HepG2 (cell line): ENCODE results near the gene APC2. TPM values are rescaled to one million over a fixed set of nuclear protein-coding genes. Genes with fewer than 3 reads are reported as not detected.

Experiments used
- FLYWCH1 ChIP-seq: sonication (generic); formaldehyde crosslinking; IDR thresholded peaks from 2 replicates; pipeline ENCODE4 v1.8.1; 2023; ENCODE audit warnings: mild to moderate bottlenecking, missing genetic modification reagents
- GATAD1 ChIP-seq: IDR thresholded peaks from 2 replicates; pipeline ENCODE4 v1.6.1; 2016; ENCODE audit warnings: missing genetic modification reagents, missing compliant biosample characterization
- PATZ1 ChIP-seq: sonication (generic); formaldehyde crosslinking; IDR thresholded peaks from 2 replicates; pipeline ENCODE4 v1.4.0; 2020; ENCODE audit warnings: missing genetic modification reagents
- STAG1 ChIP-seq: sonication (generic); formaldehyde crosslinking; IDR thresholded peaks from 2 replicates; pipeline ENCODE4 v1.4.0; 2020; ENCODE audit warnings: missing genetic modification reagents
- ZFP90 ChIP-seq: sonication (generic); formaldehyde crosslinking; IDR thresholded peaks from 2 replicates; pipeline ENCODE4 v1.8.0; 2022; ENCODE audit warnings: missing genetic modification reagents, mild to moderate bottlenecking, inconsistent platforms, borderline replicate concordance
- ZNF552 ChIP-seq: sonication (generic); formaldehyde crosslinking; IDR thresholded peaks from 2 replicates; pipeline ENCODE4 v1.9.0; 2022; ENCODE audit warnings: missing genetic modification reagents, mild to moderate bottlenecking, borderline replicate concordance
- polyA plus RNA-seq, 8 experiments: library from polyadenylated mRNA; depleted of rRNA in 3 of 8; stranded (reverse) in 7 of 8; unstranded in 1 of 8; fragments of >200 nt; fragmentation: Illumina TruSeq in 4 of 8; extraction: Trizol in 4 of 8; gene quantifications; 2 replicates each; pipeline versions ENCODE4 v1.2.1 to v1.2.3, GENCODE V29; 2011 to 2016; ENCODE audit warnings: low read depth in 4 of 8, missing spikeins in 1 of 8, mixed read lengths in 1 of 8; ENCODE audit not compliant: insufficient read depth in 1 of 8
- total RNA-seq, 5 experiments: library from RNA; depleted of rRNA; stranded (reverse); fragments of >200 nt; fragmentation: Illumina TruSeq; extraction: Trizol; gene quantifications; 2 replicates each; pipeline ENCODE4 v1.2.3, GENCODE V29; 2016; ENCODE audit warnings: low read depth in 1 of 5
- TF ChIP-seq, protein P1 (sequence below): sonication (generic); formaldehyde crosslinking; IDR thresholded peaks from 2 replicates; pipeline ENCODE4 v1.8.0; 2022; ENCODE audit warnings: mild to moderate bottlenecking, missing genetic modification reagents; ENCODE audit not compliant: insufficient replicate concordance
- TF ChIP-seq, protein P2 (sequence below): sonication (generic); formaldehyde crosslinking; IDR thresholded peaks from 2 replicates; pipeline ENCODE4 v1.8.0; 2022; ENCODE audit warnings: missing genetic modification reagents, mild to moderate bottlenecking, borderline replicate concordance
- TF ChIP-seq, protein P3 (sequence below): sonication (generic); formaldehyde crosslinking; IDR thresholded peaks from 2 replicates; pipeline ENCODE4 v1.5.1; 2020; ENCODE audit warnings: mild to moderate bottlenecking, missing genetic modification reagents, borderline replicate concordance

Gene APC2
- total and polyA plus RNA-seq, 2 of the 13 experiments (the other 11 are each of a cell fraction or from before 2014, with no cell fraction given), result 0.08 to 0.22 TPM

GRCh38 chr19:1478934-1479707 lies 29.2 kb downstream of the APC2 start, which contains the start of gene C19orf25 (continued):
- TF ChIP-seq, protein P1, sequence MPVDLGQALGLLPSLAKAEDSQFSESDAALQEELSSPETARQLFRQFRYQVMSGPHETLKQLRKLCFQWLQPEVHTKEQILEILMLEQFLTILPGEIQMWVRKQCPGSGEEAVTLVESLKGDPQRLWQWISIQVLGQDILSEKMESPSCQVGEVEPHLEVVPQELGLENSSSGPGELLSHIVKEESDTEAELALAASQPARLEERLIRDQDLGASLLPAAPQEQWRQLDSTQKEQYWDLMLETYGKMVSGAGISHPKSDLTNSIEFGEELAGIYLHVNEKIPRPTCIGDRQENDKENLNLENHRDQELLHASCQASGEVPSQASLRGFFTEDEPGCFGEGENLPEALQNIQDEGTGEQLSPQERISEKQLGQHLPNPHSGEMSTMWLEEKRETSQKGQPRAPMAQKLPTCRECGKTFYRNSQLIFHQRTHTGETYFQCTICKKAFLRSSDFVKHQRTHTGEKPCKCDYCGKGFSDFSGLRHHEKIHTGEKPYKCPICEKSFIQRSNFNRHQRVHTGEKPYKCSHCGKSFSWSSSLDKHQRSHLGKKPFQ (CRISPR knock-in tag), result no peak
- TF ChIP-seq ZNF552 (CRISPR knock-in tag), result no peak
- peak; percentile 14; the same call in 1 of the 2 replicates for TF ChIP-seq ZFP90 (CRISPR knock-in tag)
- TF ChIP-seq, protein P2, sequence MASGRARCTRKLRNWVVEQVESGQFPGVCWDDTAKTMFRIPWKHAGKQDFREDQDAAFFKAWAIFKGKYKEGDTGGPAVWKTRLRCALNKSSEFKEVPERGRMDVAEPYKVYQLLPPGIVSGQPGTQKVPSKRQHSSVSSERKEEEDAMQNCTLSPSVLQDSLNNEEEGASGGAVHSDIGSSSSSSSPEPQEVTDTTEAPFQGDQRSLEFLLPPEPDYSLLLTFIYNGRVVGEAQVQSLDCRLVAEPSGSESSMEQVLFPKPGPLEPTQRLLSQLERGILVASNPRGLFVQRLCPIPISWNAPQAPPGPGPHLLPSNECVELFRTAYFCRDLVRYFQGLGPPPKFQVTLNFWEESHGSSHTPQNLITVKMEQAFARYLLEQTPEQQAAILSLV (CRISPR knock-in tag), result 0 out of 2 replicates have a peak, but pooled peaks have one; percentile 9
- no peak for TF ChIP-seq FLYWCH1 (CRISPR knock-in tag)
- TF ChIP-seq PATZ1, result peak; percentile 31; the same call in 1 of the 2 replicates
- no peak for TF ChIP-seq STAG1 (CRISPR knock-in tag)
- peak; percentile 88 for TF ChIP-seq GATAD1
- TF ChIP-seq, protein P3, sequence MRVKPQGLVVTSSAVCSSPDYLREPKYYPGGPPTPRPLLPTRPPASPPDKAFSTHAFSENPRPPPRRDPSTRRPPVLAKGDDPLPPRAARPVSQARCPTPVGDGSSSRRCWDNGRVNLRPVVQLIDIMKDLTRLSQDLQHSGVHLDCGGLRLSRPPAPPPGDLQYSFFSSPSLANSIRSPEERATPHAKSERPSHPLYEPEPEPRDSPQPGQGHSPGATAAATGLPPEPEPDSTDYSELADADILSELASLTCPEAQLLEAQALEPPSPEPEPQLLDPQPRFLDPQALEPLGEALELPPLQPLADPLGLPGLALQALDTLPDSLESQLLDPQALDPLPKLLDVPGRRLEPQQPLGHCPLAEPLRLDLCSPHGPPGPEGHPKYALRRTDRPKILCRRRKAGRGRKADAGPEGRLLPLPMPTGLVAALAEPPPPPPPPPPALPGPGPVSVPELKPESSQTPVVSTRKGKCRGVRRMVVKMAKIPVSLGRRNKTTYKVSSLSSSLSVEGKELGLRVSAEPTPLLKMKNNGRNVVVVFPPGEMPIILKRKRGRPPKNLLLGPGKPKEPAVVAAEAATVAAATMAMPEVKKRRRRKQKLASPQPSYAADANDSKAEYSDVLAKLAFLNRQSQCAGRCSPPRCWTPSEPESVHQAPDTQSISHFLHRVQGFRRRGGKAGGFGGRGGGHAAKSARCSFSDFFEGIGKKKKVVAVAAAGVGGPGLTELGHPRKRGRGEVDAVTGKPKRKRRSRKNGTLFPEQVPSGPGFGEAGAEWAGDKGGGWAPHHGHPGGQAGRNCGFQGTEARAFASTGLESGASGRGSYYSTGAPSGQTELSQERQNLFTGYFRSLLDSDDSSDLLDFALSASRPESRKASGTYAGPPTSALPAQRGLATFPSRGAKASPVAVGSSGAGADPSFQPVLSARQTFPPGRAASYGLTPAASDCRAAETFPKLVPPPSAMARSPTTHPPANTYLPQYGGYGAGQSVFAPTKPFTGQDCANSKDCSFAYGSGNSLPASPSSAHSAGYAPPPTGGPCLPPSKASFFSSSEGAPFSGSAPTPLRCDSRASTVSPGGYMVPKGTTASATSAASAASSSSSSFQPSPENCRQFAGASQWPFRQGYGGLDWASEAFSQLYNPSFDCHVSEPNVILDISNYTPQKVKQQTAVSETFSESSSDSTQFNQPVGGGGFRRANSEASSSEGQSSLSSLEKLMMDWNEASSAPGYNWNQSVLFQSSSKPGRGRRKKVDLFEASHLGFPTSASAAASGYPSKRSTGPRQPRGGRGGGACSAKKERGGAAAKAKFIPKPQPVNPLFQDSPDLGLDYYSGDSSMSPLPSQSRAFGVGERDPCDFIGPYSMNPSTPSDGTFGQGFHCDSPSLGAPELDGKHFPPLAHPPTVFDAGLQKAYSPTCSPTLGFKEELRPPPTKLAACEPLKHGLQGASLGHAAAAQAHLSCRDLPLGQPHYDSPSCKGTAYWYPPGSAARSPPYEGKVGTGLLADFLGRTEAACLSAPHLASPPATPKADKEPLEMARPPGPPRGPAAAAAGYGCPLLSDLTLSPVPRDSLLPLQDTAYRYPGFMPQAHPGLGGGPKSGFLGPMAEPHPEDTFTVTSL (CRISPR knock-in tag), result peak; percentile 64
